GM18498 (cell line): ENCODE data around the gene KRTAP2-3.
"Not testable (repeated sequence)": the region's sequence is repeated elsewhere in the genome, so short reads cannot be mapped to it uniquely, and the experiment has no call there.

Experiments used
- ATAC-seq: cut with Tn5 transposase; IDR thresholded peaks from one replicate; pipeline ENCODE4 v1.9.1; 2021; ENCODE audit warnings: mild to moderate bottlenecking, moderate library complexity; ENCODE audit not compliant: unreplicated experiment

The KRTAP2-3 gene

GRCh38 chr17:41069031-41069430 is 9.1 kb upstream of the KRTAP2-3 start:
- ATAC-seq: no peak

GRCh38 chr17:41067281-41067680 is 7.4 kb upstream of the KRTAP2-3 start:
- ATAC-seq: no peak

GRCh38 chr17:41065829-41066624 is 6.1 kb upstream of the KRTAP2-3 start, which contains the start of gene KRTAP2-4:
KRTAP2-4 (minus strand) TSS chr17:41065879; CDS start chr17:41065845, 34 bp downstream.
- ATAC-seq: no peak

- not testable (repeated sequence) for ATAC-seq
Observed at GRCh38 chr17:41065016-41065689, 5.2 kb upstream of the KRTAP2-3 start.

GRCh38 chr17:41064301-41064700 is 4.4 kb upstream of the KRTAP2-3 start:
- no peak for ATAC-seq

- ATAC-seq: no peak
Observed at GRCh38 chr17:41063449-41063848, 3.5 kb upstream of the KRTAP2-3 start.

GRCh38 chr17:41061964-41062363 is 2.0 kb upstream of the KRTAP2-3 start:
- ATAC-seq: no peak

- not testable (repeated sequence) for ATAC-seq
Observed at GRCh38 chr17:41059276-41060051, 450 bp downstream of the KRTAP2-3 start.

- ATAC-seq: no peak
Observed at GRCh38 chr17:41058741-41059140, 1.2 kb downstream of the KRTAP2-3 start.

- no peak for ATAC-seq
Observed at GRCh38 chr17:41057547-41057946, 2.4 kb downstream of the KRTAP2-3 start.

- not testable (repeated sequence) for ATAC-seq
Observed at GRCh38 chr17:41055130-41055529, 4.8 kb downstream of the KRTAP2-3 start, which contains the start of gene KRTAP2-2. KRTAP2-2 (minus strand) TSS chr17:41055230; CDS start chr17:41055211, 19 bp downstream.

- not testable (repeated sequence) for ATAC-seq
Observed at GRCh38 chr17:41054556-41054955, 5.4 kb downstream of the KRTAP2-3 start.

- no peak for ATAC-seq
Observed at GRCh38 chr17:41054025-41054424, 5.9 kb downstream of the KRTAP2-3 start.

- no peak for ATAC-seq
Observed at GRCh38 chr17:41052566-41052965, 7.3 kb downstream of the KRTAP2-3 start.

GRCh38 chr17:41049110-41049509 is 10.8 kb downstream of the KRTAP2-3 start:
- no peak for ATAC-seq

- ATAC-seq: no peak
Observed at GRCh38 chr17:41048441-41048840, 11.5 kb downstream of the KRTAP2-3 start.

GRCh38 chr17:41046735-41047465 is 13.0 kb downstream of the KRTAP2-3 start, which contains the start of gene KRTAP2-1:
KRTAP2-1 (minus strand) TSS chr17:41047316; CDS start chr17:41047267, 49 bp downstream.
- ATAC-seq: not testable (repeated sequence)

- ATAC-seq: no peak
Observed at GRCh38 chr17:41042953-41043352, 17.0 kb downstream of the KRTAP2-3 start.

GRCh38 chr17:41040783-41041571 is 18.9 kb downstream of the KRTAP2-3 start, which contains the start of gene KRTAP1-1:
KRTAP1-1 (minus strand) TSS chr17:41041450; CDS start chr17:41041397, 53 bp downstream.
- not testable (repeated sequence) for ATAC-seq
